HG03139 (cell line): ENCODE data around the gene LAMTOR1.

Experiments
- ATAC-seq: cut with Tn5 transposase; IDR thresholded peaks from one replicate; pipeline ENCODE4 v1.9.1; 2021; ENCODE audit not compliant: unreplicated experiment

Gene LAMTOR1

GRCh38 chr11:72083414-72083813 is 19.7 kb downstream of the LAMTOR1 start:
- no peak for ATAC-seq

DNA sequence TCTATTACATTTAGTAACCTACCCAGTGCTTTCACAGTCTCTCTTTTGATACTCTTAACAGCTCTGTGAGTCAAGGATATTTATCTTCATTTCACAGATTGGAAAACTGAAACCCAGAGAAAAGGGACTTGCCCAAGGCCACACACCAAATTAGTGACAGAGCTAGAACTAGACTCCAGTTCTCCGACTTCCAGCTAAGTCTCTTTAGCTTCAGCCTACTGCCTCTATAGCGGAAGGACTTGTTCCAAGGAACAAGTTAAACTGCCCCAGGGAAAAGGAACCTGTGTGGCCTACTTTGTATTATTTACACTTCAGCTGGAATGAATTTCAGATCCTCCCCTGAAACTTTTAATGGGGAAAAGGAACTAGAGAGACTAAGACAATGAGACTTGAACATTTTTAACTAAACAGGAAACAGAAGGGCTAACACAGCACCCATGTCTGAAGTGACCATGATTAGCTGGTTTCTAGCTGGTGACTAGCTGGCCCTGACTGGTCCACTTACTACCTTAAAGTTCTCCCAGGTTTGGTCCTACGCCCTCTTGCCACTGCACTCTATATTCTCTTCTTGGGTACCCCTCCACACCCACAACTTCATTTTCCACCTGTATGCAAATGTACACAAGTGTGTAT is 21.2 kb downstream of the LAMTOR1 start:
- no peak for ATAC-seq

GRCh38 chr11:72081184-72081644 is 21.9 kb downstream of the LAMTOR1 start:
- no peak for ATAC-seq

- peak; percentile 88 for ATAC-seq
These were observed 22.5 kb downstream of the LAMTOR1 start, which contains the start of the genes LRRC51 and NUMA1 for GRCh38 chr11:72080326-72081183. LRRC51 (plus strand) TSS chr11:72080850; CDS start chr11:72089084, 8,234 bp downstream. NUMA1 (minus strand) TSS chr11:72080542; CDS start chr11:72035943, 44,599 bp downstream.

DNA sequence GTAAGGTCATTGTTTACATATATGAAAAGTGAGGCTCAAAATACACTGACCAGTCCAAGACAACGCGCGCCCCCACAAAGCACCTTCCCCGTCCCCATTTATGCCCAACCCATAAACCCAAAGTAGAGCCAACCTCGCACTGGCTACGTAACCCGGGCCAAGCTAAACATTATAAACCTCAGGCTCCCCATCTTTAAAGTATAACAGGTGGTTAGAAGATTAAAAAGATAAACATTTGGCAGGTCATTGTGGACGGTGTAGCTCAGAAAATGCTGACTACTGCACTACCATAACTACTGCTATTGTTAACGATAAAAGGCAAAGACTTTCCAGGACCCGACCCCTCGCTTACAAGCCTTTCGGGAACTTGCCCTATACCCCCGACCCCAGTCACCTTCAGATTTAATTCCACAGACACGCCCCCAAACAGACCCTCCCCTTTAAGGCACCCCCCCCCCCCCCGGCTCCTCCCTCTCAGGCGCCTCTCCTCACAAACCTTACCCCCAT is 23.2 kb downstream of the LAMTOR1 start:
- no peak for ATAC-seq

GRCh38 chr11:72078477-72078876 is 24.6 kb downstream of the LAMTOR1 start:
- no peak for ATAC-seq

GRCh38 chr11:72075756-72076155 is 27.3 kb downstream of the LAMTOR1 start:
- no peak for ATAC-seq

DNA sequence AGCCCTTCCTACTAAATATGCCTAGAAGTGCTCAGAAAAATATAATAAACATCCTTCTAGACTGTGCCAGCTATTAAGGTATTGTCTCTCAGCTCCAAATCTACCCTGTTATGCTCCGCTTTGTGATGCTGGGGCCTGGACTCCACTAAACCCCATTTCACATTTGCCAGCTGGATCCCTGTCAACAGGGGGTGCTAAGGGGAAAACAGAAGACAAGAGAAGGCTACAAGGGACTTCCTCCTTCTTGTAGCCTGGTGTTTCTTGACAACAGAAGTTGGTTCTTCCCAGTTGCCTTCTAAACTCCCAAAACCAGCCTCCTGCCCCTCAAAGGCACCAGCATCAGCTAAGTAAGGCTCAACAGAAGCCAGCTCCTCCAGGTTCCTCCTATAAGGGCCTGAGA is 28.0 kb downstream of the LAMTOR1 start:
- ATAC-seq, result no peak

GRCh38 chr11:72072348-72072747 is 30.7 kb downstream of the LAMTOR1 start:
- no peak for ATAC-seq

DNA sequence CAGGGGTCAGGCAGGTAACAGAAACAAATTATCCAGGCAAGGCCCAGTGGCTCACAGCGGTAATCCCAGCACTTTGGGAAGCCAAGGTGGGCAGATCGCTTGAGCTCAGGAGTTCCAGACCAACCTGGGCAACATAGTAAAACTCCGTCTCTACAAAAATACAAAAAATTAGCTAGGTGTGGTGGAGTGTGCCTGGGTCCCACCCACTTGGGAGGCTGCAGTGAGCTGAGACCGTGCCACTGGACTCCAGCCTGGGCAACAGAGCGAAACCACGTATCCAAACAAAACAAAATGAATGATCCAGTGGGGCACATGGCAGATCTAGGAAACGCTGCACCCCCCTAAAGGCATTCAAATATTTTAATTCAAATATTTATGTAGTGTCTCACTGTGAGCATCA is 32.6 kb downstream of the LAMTOR1 start:
- ATAC-seq, result no peak

- ATAC-seq, result peak; percentile 50
These were observed 33.3 kb downstream of the LAMTOR1 start for GRCh38 chr11:72069787-72070251.

GRCh38 chr11:72069200-72069599 is 33.9 kb downstream of the LAMTOR1 start:
- no peak for ATAC-seq

- ATAC-seq, result no peak
These were observed 35.4 kb downstream of the LAMTOR1 start for GRCh38 chr11:72067676-72068075.

DNA sequence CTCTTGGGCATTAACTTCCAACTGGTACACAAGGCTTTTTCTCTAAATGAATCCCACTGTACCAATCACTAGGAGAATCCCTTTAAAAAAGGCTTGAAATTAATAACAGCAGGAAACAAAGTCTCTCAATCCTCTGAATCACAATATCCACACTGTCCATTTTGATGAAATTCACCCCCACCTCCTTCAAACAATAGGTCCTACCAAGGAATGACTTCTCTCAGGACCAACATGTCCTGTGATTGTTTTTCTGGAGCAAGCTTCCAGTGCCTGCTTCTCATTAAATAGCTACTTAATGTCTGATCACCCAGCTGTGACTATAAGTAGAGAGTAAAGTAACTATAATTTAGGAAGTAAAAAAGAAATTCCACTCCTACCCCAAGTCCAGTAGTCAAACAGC is 35.8 kb downstream of the LAMTOR1 start:
- no peak for ATAC-seq

DNA sequence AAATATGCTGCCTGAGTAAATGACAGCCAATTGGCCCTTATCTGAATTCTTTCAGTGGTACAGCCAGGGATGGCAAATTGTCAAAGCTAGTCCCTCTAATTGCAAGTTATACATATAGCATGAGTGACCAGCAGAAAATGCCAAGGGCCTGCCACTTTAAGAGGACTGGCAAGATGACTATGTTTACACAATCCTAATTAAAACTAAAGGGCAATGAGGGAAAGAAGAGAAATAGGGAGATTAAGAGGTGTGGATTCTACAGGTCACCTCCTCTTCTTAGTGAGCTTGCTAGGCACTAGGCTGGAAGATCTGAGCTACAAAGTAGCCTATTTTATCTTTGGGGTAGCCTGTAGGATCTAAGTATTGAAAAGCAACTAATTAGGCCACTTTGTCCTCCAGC is 36.2 kb downstream of the LAMTOR1 start:
- ATAC-seq, result no peak

- ATAC-seq, result no peak
These were observed 41.2 kb downstream of the LAMTOR1 start for GRCh38 chr11:72061739-72062396.

DNA sequence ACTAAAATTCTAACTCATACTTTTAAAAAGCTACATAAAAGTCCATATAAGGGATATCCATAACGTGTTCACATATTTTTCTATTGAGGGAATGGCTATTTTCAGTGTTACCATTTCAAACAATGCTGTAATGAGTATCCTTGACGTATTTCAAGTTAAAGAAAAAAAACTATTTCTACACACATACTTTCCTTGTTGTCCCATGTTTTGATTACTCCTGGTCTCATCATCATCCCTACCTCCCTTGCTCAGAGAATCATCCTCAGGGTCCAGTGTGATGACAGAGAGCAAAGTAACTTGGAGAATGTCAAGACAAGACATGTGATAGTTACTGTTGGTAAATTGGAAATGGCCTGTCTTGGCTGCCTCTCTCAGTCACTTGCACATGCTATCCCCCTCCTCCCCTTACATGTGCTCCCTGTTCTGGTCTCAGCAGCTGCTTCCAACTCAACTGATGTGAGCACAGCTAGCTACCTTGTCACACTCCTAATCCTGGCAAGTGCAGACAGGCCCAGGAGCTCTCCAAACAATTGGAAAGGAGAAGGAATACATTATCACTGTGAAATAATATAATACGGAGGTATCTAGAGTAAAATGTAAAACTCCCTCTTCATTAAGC is 44.6 kb downstream of the LAMTOR1 start:
- ATAC-seq, result no peak

DNA sequence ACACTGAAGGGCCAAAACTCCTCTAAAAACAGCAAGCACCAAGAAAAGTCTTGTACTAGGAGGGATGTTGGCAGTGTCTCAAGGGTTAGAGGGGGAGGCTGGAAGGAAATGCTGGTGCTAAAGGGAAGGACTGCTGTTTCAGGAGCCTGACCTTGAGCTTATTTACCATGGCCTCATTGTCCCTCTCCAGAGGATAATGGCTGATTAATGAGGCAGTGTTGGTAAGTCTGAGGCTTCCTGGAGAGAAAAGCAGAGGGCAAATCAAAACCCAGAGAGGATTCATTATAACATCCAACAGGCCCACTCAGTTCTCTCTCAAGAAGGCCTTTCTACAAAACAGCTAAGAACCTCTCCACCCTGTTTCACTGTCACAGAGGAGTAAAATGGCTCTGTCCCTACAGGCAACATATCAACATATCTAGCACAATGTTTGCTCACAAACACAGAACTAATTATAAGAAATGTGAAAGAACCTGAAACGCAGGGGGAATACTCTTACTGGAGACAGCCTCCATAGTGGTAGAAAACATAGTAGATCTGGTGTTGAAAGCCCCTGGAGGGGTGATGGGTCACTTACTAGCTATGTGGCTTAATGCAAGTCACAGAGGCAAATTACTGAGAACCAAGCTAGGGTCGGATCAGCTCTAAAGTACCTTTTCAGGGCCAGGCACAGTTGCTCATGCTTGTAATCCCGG is 54.2 kb downstream of the LAMTOR1 start:
- no peak for ATAC-seq
